H1 (cell line): ENCODE measurements around the gene C19orf53. TPM values are rescaled to one million over a fixed set of nuclear protein-coding genes. Genes with fewer than 3 reads are reported as not detected.
A peak's percentile ranks its signal among the peaks of the same experiment; 100 is the strongest.

Experiments used
- CBX8 ChIP-seq: fragments of 300-800, 300-1000 bp; sonication (generic); IDR thresholded peaks from 2 replicates; pipeline ENCODE4 v1.7.1; 2016; ENCODE audit warnings: low read depth, low read length, borderline replicate concordance
- CEBPB ChIP-seq: IDR thresholded peaks from 2 replicates; pipeline ENCODE4 v1.6.1; 2012; ENCODE audit warnings: low read depth, low read length
- CHD1 ChIP-seq: IDR thresholded peaks from 2 replicates; pipeline ENCODE4 v1.6.1; 2012; ENCODE audit warnings: low read depth, low read length, improper control_type of control experiment
- FOSL1 ChIP-seq: IDR thresholded peaks from 2 replicates; pipeline ENCODE4 v1.6.1; 2011; ENCODE audit warnings: mild to moderate bottlenecking, low read depth, low read length, moderate library complexity; ENCODE audit not compliant: insufficient read depth
- KDM1A ChIP-seq: fragments of 200-600, 300-600 bp; sonication (generic); IDR thresholded peaks from 2 replicates; pipeline ENCODE4 v1.7.1; 2016; ENCODE audit warnings: mild to moderate bottlenecking, low read length, borderline replicate concordance
- NANOG ChIP-seq: IDR thresholded peaks from 2 replicates; pipeline ENCODE4 v1.6.1; 2011; ENCODE audit warnings: low read length, low read depth, mild to moderate bottlenecking, inconsistent platforms; ENCODE audit not compliant: insufficient read depth, poor library complexity, severe bottlenecking
- PHF8 ChIP-seq: fragments of 200-600 bp; sonication (generic); conservative IDR thresholded peaks from 2 replicates; pipeline ENCODE4 v1.7.1; 2012; ENCODE audit warnings: low read depth, mild to moderate bottlenecking, inconsistent platforms, low read length, moderate library complexity
- POLR2AphosphoS5 ChIP-seq: IDR thresholded peaks from 2 replicates; pipeline ENCODE4 v1.6.1; 2011; ENCODE audit warnings: low read depth, low read length
- POU5F1 ChIP-seq: IDR thresholded peaks from 2 replicates; pipeline ENCODE4 v1.6.1; 2011; ENCODE audit warnings: low read depth, mild to moderate bottlenecking, low read length, moderate library complexity
- RNF2 ChIP-seq: fragments of 200-900, 300-1000 bp; sonication (generic); IDR thresholded peaks from 2 replicates; pipeline ENCODE4 v1.7.1; 2016; ENCODE audit warnings: borderline replicate concordance, low read depth, mild to moderate bottlenecking, antibody characterized with exemption, low read length; ENCODE audit not compliant: poor library complexity, severe bottlenecking; ENCODE audit errors: missing control alignments
- SAP30 ChIP-seq: fragments of 300-600 bp; sonication (generic); IDR thresholded peaks from 2 replicates; pipeline ENCODE4 v1.7.1; 2012; ENCODE audit warnings: low read length, moderate library complexity, mild to moderate bottlenecking, inconsistent platforms; ENCODE audit not compliant: insufficient read depth, insufficient replicate concordance
- SIN3A ChIP-seq, 2 experiments: IDR thresholded peaks in 1 of 2; conservative IDR thresholded peaks in 1 of 2; 2 replicates each; pipeline ENCODE4 v1.6.1; 2011 to 2012; ENCODE audit warnings: low read length in 2 of 2, improper control_type of control experiment in 1 of 2, low read depth in 1 of 2, mild to moderate bottlenecking in 1 of 2
- SIRT6 ChIP-seq: IDR thresholded peaks from one replicate; pipeline ENCODE4 v1.7.1; 2012; ENCODE audit warnings: low read length, inconsistent platforms
- ZNF274 ChIP-seq: IDR thresholded peaks from 2 replicates; pipeline ENCODE4 v1.7.0; 2012; ENCODE audit warnings: low read length, borderline replicate concordance; ENCODE audit errors: extremely low read depth
- polyA plus RNA-seq, 7 experiments: library from polyadenylated mRNA; depleted of rRNA in 3 of 7; stranded (reverse) in 5 of 7; unstranded in 2 of 7; fragments of >200 nt in 5 of 7; fragments of 200-250 nt in 2 of 7; gene quantifications; 1 replicate in 5 of 7; 2 replicates in 1 of 7; 4 replicates in 1 of 7; pipeline versions ENCODE4 v1.2.1 to v1.2.3, GENCODE V29; 2011 to 2013; ENCODE audit warnings: missing spikeins in 2 of 7, mixed read lengths in 2 of 7
- total RNA-seq: library from RNA; stranded (reverse); fragmentation: NEBNext Ultra II Directional; extraction: Animal tissue kit (Norgen Biotek cat#: 25700); gene quantifications from 2 replicates; pipeline ENCODE4 v1.2.1, GENCODE V29; 2021
- TF ChIP-seq, protein P1 (sequence below): IDR thresholded peaks from 2 replicates; pipeline ENCODE4 v1.6.1; 2012; ENCODE audit warnings: inconsistent platforms
- TF ChIP-seq, protein P2 (sequence below), 3 experiments: IDR thresholded peaks; 1 replicate in 2 of 3; 2 replicates in 1 of 3; pipeline versions ENCODE4 v1.5.1 to v1.6.1; 2011; ENCODE audit warnings: low read length in 3 of 3, mild to moderate bottlenecking in 3 of 3, inconsistent platforms in 2 of 3, low read depth in 1 of 3, moderate library complexity in 1 of 3; ENCODE audit not compliant: insufficient read depth in 1 of 3; ENCODE audit errors: control extremely low read depth in 1 of 3

C19orf53 gene
- total and polyA plus RNA-seq, 2 of the 8 experiments (the other 6 are each of a cell fraction or from before 2014, with no cell fraction given): 104 to 169 TPM

DNA sequence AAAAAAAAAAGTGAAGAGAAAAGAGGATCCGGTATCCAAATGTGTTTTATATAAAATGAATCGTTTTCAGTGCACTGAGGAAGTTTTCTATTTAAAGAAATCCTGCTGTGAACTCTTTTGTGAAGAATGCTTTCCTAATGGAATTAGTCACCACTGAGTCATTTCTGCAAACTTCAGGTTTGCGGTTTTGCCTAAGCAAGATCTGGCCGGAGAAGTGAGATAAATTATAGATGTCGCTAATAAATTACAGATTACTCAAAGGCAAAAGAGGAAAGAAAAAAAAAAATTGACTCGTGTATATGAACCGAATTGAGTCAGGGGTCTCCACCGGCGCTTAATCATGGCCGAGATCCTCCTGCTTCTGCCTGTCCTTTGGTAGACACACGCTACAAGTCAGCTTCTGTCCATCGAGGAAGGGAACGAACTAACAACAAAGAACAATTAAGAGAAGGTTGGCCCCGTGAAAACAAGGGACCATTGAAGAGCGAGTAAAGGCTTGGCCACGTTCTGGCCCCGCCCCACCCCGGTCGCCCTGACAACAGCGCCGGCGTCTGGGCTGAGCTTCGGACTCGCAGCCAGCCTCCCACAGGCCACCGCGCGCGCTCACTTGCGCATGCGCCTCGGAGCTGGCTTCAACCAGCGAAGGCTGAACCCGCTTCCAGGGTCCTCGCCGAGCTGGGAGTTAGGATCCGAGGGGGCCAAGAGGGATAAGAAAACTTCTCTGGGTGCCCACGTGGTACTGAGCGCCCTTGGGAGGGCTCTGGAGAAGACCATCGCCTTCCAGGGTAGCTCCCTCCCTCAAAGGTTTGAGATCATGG is 42.9 kb upstream of the C19orf53 start (continued):
- TF ChIP-seq SIRT6 (no peak), ZNF274 (no peak), POU5F1 (no peak), CHD1 (no peak), CBX8 (no peak), KDM1A (no peak), RNF2 (no peak), FOSL1 (no peak), CEBPB (no peak), SAP30 (no peak), PHF8 (peak; percentile 89), SIN3A (conservative IDR thresholded peaks at IDR 0.05 in 1 of 2, IDR thresholded peaks at IDR 0.05 in 1 of 2; ENCODE audit: low read depth in 1 of 2, low read length in 2 of 2) (peak in 1 of 2 experiments; percentile 77; a peak in 2 of 4 replicates), POLR2AphosphoS5 (peak; percentile 76), NANOG (no peak)
- TF ChIP-seq, protein P1, sequence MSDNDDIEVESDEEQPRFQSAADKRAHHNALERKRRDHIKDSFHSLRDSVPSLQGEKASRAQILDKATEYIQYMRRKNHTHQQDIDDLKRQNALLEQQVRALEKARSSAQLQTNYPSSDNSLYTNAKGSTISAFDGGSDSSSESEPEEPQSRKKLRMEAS: peak; percentile 28
- TF ChIP-seq, protein P2, sequence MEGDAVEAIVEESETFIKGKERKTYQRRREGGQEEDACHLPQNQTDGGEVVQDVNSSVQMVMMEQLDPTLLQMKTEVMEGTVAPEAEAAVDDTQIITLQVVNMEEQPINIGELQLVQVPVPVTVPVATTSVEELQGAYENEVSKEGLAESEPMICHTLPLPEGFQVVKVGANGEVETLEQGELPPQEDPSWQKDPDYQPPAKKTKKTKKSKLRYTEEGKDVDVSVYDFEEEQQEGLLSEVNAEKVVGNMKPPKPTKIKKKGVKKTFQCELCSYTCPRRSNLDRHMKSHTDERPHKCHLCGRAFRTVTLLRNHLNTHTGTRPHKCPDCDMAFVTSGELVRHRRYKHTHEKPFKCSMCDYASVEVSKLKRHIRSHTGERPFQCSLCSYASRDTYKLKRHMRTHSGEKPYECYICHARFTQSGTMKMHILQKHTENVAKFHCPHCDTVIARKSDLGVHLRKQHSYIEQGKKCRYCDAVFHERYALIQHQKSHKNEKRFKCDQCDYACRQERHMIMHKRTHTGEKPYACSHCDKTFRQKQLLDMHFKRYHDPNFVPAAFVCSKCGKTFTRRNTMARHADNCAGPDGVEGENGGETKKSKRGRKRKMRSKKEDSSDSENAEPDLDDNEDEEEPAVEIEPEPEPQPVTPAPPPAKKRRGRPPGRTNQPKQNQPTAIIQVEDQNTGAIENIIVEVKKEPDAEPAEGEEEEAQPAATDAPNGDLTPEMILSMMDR (IDR thresholded peaks at IDR 0.05; ENCODE audit: control extremely low read depth in 1 of 3, insufficient read depth in 1 of 3, low read depth in 1 of 3, low read length in 3 of 3): no peak
